HepG2 (cell line): ENCODE measurements around the gene VPS11. TPM values are rescaled to one million over a fixed set of nuclear protein-coding genes. Genes with fewer than 3 reads are reported as not detected.

Experiments
- CAMTA2 ChIP-seq: sonication (generic); formaldehyde crosslinking; IDR thresholded peaks from 2 replicates; pipeline ENCODE4 v1.4.0; 2020; ENCODE audit warnings: mild to moderate bottlenecking, missing genetic modification reagents, borderline replicate concordance
- FOXC1 ChIP-seq: sonication (generic); formaldehyde crosslinking; IDR thresholded peaks from 2 replicates; pipeline ENCODE4 v1.8.0; 2022; ENCODE audit warnings: mild to moderate bottlenecking, missing genetic modification reagents, borderline replicate concordance
- GPN1 ChIP-seq: sonication (generic); formaldehyde crosslinking; IDR thresholded peaks from 2 replicates; pipeline ENCODE4 v1.5.1; 2020; ENCODE audit warnings: missing genetic modification reagents, borderline replicate concordance
- NR2C2 ChIP-seq: sonication (generic); formaldehyde crosslinking; IDR thresholded peaks from 2 replicates; pipeline ENCODE4 v1.4.0; 2020; ENCODE audit warnings: missing genetic modification reagents, mild to moderate bottlenecking, moderate library complexity, borderline replicate concordance
- NR2F2 ChIP-seq: IDR thresholded peaks from 2 replicates; pipeline ENCODE4 v1.6.1; 2012; ENCODE audit warnings: low read depth, inconsistent platforms, borderline replicate concordance
- ZNF281 ChIP-seq: sonication (generic); formaldehyde crosslinking; IDR thresholded peaks from 2 replicates; pipeline ENCODE4 v1.4.0; 2020; ENCODE audit warnings: missing genetic modification reagents, borderline replicate concordance
- ZNF770 ChIP-seq: sonication (generic); formaldehyde crosslinking; IDR thresholded peaks from 2 replicates; pipeline ENCODE4 v1.5.0; 2020; ENCODE audit warnings: mild to moderate bottlenecking, missing genetic modification reagents
- polyA plus RNA-seq, 8 experiments: library from polyadenylated mRNA; depleted of rRNA in 3 of 8; stranded (reverse) in 7 of 8; unstranded in 1 of 8; fragments of >200 nt; fragmentation: Illumina TruSeq in 4 of 8; extraction: Trizol in 4 of 8; gene quantifications; 2 replicates each; pipeline versions ENCODE4 v1.2.1 to v1.2.3, GENCODE V29; 2011 to 2016; ENCODE audit warnings: low read depth in 4 of 8, missing spikeins in 1 of 8, mixed read lengths in 1 of 8; ENCODE audit not compliant: insufficient read depth in 1 of 8
- total RNA-seq, 5 experiments: library from RNA; depleted of rRNA; stranded (reverse); fragments of >200 nt; fragmentation: Illumina TruSeq; extraction: Trizol; gene quantifications; 2 replicates each; pipeline ENCODE4 v1.2.3, GENCODE V29; 2016; ENCODE audit warnings: low read depth in 1 of 5

The VPS11 gene
- total and polyA plus RNA-seq, 2 of the 13 experiments (the other 11 are each of a cell fraction or from before 2014, with no cell fraction given) = 13.7 to 21.6 TPM

- TF ChIP-seq NR2C2 (CRISPR knock-in tag) = peak; percentile 83
- TF ChIP-seq ZNF770 (CRISPR knock-in tag) = no peak
- TF ChIP-seq CAMTA2 (CRISPR knock-in tag) = no peak
- TF ChIP-seq ZNF281 (CRISPR knock-in tag) = no peak
- TF ChIP-seq NR2F2 = no peak
- TF ChIP-seq GPN1 (CRISPR knock-in tag) = no peak
- TF ChIP-seq FOXC1 (CRISPR knock-in tag) = peak; percentile 65; the same call in 1 of the 2 replicates
Measured at GRCh38 chr11:119024430-119025098, 43.1 kb upstream of the VPS11 start (continued).
